ENCODE measurements around the gene DIS3L2. TPM values are rescaled to one million over a fixed set of nuclear protein-coding genes. Genes with fewer than 3 reads are reported as not detected.

Gene DIS3L2
- total RNA-seq, 4 donors from 2014 or later: 18.7 to 30.9 (median 26.1) TPM

- TF ChIP-seq, protein P1, sequence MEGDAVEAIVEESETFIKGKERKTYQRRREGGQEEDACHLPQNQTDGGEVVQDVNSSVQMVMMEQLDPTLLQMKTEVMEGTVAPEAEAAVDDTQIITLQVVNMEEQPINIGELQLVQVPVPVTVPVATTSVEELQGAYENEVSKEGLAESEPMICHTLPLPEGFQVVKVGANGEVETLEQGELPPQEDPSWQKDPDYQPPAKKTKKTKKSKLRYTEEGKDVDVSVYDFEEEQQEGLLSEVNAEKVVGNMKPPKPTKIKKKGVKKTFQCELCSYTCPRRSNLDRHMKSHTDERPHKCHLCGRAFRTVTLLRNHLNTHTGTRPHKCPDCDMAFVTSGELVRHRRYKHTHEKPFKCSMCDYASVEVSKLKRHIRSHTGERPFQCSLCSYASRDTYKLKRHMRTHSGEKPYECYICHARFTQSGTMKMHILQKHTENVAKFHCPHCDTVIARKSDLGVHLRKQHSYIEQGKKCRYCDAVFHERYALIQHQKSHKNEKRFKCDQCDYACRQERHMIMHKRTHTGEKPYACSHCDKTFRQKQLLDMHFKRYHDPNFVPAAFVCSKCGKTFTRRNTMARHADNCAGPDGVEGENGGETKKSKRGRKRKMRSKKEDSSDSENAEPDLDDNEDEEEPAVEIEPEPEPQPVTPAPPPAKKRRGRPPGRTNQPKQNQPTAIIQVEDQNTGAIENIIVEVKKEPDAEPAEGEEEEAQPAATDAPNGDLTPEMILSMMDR (IDR thresholded peaks at IDR 0.05; ENCODE audit: low read depth): no peak
Measured at GRCh38 chr2:231960810-231961348, 634 bp upstream of the DIS3L2 start.

- TF ChIP-seq, protein P1 (IDR thresholded peaks at IDR 0.05; ENCODE audit: low read depth): no peak
Measured at GRCh38 chr2:231965102-231965501, 3.6 kb downstream of the DIS3L2 start.

DNA sequence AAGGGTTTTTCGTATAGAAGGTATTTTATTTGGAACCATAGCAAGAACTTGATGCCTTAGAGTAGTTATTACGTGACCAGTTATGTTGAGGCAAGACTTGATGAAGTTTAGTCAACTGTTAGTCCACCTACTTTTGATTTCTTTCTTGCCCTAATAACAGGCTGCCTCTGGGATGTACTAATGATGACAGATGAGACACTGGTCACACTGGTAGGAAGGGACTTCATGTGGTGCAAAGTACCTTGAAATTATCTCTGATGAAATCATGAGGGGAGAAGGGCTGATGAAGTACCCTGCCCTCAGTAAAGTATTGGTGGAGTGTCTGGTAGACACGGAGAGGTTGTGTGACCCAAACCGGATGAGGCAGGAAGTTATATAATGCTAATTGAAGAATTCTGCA, 5.4 kb downstream of the DIS3L2 start:
- TF ChIP-seq, protein P1 (IDR thresholded peaks at IDR 0.05; ENCODE audit: low read depth): no peak

GRCh38 chr2:231968820-231969219, 7.3 kb downstream of the DIS3L2 start:
- TF ChIP-seq, protein P1 (IDR thresholded peaks at IDR 0.05; ENCODE audit: low read depth): no peak

DNA sequence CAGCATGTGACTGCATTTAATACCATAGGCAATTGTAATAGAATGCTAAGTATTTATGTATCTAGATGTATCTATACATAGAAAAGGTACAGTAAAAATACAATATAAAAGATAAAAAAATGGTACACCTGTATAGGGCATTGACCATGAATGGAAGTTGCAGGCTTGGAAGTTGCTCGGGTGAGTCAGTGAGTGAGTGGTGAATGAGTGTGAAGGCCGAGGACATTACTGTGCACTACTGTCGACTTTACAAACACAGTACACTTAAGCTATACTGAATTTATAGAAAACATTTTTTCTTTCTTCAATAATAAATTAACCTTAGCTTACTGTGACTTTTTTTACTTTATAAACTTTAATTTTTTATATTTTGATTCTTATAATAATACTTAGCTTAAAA, 8.9 kb downstream of the DIS3L2 start:
- TF ChIP-seq, protein P1 (IDR thresholded peaks at IDR 0.05; ENCODE audit: low read depth): no peak

DNA sequence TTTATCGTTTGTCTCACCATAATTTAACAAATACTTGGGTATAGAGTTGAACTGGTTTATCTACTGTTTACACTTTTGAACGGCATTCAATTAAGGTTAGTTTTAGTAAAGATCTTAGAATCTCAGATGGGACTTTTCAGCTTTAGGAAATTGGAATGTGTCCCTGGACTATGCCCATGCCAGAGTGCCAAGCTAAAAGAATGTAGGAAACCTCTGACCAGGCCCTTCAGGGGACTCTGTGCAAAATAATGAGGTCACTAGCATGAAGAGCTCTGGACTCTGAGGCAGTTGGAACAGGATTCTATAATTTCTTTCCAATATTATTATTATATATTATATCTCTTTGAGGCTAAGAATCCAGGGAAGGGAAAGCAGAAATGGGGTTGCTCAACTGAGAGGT, 13.5 kb downstream of the DIS3L2 start:
- TF ChIP-seq, protein P1 (IDR thresholded peaks at IDR 0.05; ENCODE audit: low read depth): no peak

GRCh38 chr2:231977430-231977829, 15.9 kb downstream of the DIS3L2 start:
- TF ChIP-seq, protein P1 (IDR thresholded peaks at IDR 0.05; ENCODE audit: low read depth): no peak

All from subcutaneous adipose tissue (tissue), 4 donors.